Measurements from ENCODE around the gene CDT1. TPM values are rescaled to one million over a fixed set of nuclear protein-coding genes. Genes with fewer than 3 reads are reported as not detected.
A peak's percentile ranks its signal among the peaks of the same experiment; 100 is the strongest.

The CDT1 gene
- total RNA-seq, 1 experiment from 2014 or later: 43.0 TPM

GRCh38 chr16:88779406-88780141 is 24.0 kb upstream of the CDT1 start:
- Histone ChIP-seq H3K4me3 (ENCODE audit: low read length) (no peak overlapping the region), H4K20me1 (ENCODE audit: low read length) (peaks cover 21% of the 10 kb centered on the region; the same call in 1 of the 2 replicates), H3K79me2 (ENCODE audit: low read length) (peaks cover 100% of the 10 kb centered on the region), H3K9me2 (replicated peaks; ENCODE audit: low read length) (no peaks in the 10 kb centered on the region), H3K36me3 (ENCODE audit: low read depth, low read length) (no peaks in the 10 kb centered on the region), H3K27me3 (ENCODE audit: low read length) (no peaks in the 10 kb centered on the region), H3F3A (ENCODE audit: low read length, unreplicated experiment) (no peaks in the 10 kb centered on the region), H3K9me3 (ENCODE audit: low read length) (no peaks in the 10 kb centered on the region), H3K9ac (ENCODE audit: low read length) (no peak overlapping the region), H3K4me2 (ENCODE audit: low read length) (no peak overlapping the region), H3K27ac (ENCODE audit: low read length) (no peak overlapping the region), H2AFZ (ENCODE audit: low read length) (no peak overlapping the region), H3K4me1 (ENCODE audit: insufficient read depth, low read length) (peaks cover 35% of the 10 kb centered on the region)
- intact Hi-C loops (cut with micrococcal nuclease): no loop called here
- POLR2A ChIA-PET (ENCODE audit: unreplicated experiment): no interaction called here
- TF ChIP-seq, protein P1, sequence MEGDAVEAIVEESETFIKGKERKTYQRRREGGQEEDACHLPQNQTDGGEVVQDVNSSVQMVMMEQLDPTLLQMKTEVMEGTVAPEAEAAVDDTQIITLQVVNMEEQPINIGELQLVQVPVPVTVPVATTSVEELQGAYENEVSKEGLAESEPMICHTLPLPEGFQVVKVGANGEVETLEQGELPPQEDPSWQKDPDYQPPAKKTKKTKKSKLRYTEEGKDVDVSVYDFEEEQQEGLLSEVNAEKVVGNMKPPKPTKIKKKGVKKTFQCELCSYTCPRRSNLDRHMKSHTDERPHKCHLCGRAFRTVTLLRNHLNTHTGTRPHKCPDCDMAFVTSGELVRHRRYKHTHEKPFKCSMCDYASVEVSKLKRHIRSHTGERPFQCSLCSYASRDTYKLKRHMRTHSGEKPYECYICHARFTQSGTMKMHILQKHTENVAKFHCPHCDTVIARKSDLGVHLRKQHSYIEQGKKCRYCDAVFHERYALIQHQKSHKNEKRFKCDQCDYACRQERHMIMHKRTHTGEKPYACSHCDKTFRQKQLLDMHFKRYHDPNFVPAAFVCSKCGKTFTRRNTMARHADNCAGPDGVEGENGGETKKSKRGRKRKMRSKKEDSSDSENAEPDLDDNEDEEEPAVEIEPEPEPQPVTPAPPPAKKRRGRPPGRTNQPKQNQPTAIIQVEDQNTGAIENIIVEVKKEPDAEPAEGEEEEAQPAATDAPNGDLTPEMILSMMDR (conservative IDR thresholded peaks at IDR 0.05; ENCODE audit: low read depth, low read length): no peak
- TF ChIP-seq EZH2 (IDR thresholded peaks at IDR 0.05; ENCODE audit: low read length, unreplicated experiment) (no peak), EZH2phosphoT487 (IDR thresholded peaks at IDR 0.05; ENCODE audit: borderline replicate concordance, low read length) (no peak)
- CTCF ChIA-PET: interaction anchor here (1.0 kb wide), 1 partner anchor 42 kb away, joined by 5 read pairs; no protein-coding TSS in a partner anchor
- BruUV-seq (replicated peaks): no TSS peak
- DNase-seq (no peak), ATAC-seq (no peak)

- Histone ChIP-seq H3K4me3 (ENCODE audit: low read length) (peak overlapping the region; percentile 76; the same call in 1 of the 2 replicates), H3K9me3 (ENCODE audit: low read length) (no peaks in the 10 kb centered on the region), H4K20me1 (ENCODE audit: low read length) (peaks cover 20% of the 10 kb centered on the region; the same call in 1 of the 2 replicates), H3K9ac (ENCODE audit: low read length) (peak overlapping the region; percentile 44), H3K4me1 (ENCODE audit: insufficient read depth, low read length) (peaks cover 32% of the 10 kb centered on the region), H2AFZ (ENCODE audit: low read length) (no peak overlapping the region), H3K27ac (ENCODE audit: low read length) (peak overlapping the region; percentile 53), H3K4me2 (ENCODE audit: low read length) (peak overlapping the region; percentile 88), H3K79me2 (ENCODE audit: low read length) (peaks cover 95% of the 10 kb centered on the region), H3K9me2 (replicated peaks; ENCODE audit: low read length) (no peaks in the 10 kb centered on the region), H3F3A (ENCODE audit: low read length, unreplicated experiment) (no peaks in the 10 kb centered on the region), H3K36me3 (ENCODE audit: low read depth, low read length) (no peaks in the 10 kb centered on the region), H3K27me3 (ENCODE audit: low read length) (no peaks in the 10 kb centered on the region)
- TF ChIP-seq EZH2phosphoT487 (IDR thresholded peaks at IDR 0.05; ENCODE audit: borderline replicate concordance, low read length): no peak
- TF ChIP-seq, protein P1 (conservative IDR thresholded peaks at IDR 0.05; ENCODE audit: low read depth, low read length): no peak
- no peak for TF ChIP-seq EZH2 (IDR thresholded peaks at IDR 0.05; ENCODE audit: low read length, unreplicated experiment)
- ATAC-seq: no peak
- CTCF ChIA-PET: no interaction called here
- POLR2A ChIA-PET (ENCODE audit: unreplicated experiment): interaction anchor here (0.7 kb wide), 1 partner anchor 108 kb away, joined by 4 read pairs; no protein-coding TSS in a partner anchor
- DNase-seq: no peak
- intact Hi-C loops (cut with micrococcal nuclease): no loop called here
- no TSS peak for BruUV-seq (replicated peaks)
These were observed 23.2 kb upstream of the CDT1 start for GRCh38 chr16:88780142-88781062.

All from PC-3 (cell line).